8988T (cell line): ENCODE results near the gene SLC12A1.

Source experiments
- DNase-seq: peaks from one replicate; pipeline ENCODE4 v3.0.0; 2011

SLC12A1 gene

DNA sequence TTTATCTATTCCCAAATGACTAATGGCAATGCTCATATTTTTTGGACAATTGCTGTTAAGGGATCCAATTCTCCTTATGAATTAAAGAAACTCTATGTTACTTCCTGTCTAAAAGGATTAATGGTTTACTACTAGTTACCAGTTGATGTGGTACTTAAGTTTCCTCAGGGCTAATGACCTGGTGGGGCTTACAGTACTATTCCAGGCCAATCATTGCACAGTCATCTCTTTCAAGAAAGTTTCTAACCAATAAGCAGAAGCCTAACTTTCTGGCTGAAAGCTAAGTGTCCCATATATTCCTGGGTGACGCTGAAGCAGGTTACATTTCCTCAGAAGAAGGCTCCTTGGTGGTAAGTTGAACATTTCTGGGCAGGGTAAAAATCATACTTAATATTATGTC is at the start of gene SLC12A1:
SLC12A1 (plus strand) TSS at position 322 of the 400 bp plus-strand sequence. CDS start 1,418 bp downstream, outside the sequence.
- DNase-seq, result no peak

DNA sequence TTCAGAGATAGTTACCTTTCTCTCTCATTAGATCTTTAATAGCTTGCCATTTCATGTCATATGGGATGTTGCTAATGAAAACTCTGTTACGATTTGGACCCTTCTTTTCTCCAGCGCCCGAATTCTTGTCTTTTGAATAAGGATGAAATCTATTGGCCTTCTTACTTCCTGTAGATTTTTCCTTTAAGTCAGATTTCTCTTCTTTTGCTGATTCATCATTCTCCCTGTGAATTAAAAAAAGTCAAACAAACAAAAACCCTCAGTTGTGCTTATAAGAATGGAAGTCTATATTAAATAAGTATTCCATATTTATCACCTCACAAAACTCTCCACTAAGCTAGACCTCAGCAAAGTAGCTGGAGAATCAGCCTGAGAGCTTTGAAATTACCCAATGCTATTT is 37.5 kb upstream of the SLC12A1 start:
- no peak for DNase-seq

DNA sequence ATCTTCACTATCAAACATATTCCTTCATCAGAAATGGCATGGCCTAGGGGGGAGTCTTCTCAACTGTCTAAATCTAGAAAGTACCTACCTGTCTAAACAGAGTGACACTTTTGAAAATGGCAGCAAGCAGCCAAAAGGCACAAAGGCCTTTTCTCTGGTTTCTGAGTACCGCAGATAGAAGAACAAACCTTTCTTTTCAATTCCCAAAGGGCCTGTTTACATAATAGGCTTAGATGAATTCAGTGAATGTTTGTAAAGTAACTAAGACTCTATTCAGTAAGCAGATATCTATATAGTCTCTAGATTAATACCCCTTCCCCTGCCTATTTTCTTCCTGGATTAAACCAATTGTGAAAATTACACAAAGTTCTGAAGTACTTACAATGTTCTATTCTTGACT is 35.1 kb upstream of the SLC12A1 start:
- no peak for DNase-seq

DNA sequence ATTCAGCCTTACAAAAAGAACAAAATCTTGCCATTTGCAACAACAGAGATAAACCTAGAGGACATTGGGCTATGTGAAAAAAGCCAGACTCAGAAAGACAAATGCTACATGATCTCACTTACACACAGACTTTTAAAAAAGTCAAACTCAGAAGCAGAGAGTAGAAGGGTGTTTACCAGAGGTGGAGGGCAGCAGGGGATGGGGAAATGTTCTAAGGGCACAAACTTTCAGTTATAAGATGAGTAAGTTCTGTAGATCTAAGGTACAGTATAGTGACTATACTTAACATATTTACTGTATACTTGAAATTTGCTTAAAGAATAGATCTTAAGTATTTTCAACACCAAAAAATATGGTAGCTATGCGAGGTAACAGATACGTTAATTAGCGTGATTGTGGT is 31.0 kb upstream of the SLC12A1 start:
- DNase-seq, result no peak

DNA sequence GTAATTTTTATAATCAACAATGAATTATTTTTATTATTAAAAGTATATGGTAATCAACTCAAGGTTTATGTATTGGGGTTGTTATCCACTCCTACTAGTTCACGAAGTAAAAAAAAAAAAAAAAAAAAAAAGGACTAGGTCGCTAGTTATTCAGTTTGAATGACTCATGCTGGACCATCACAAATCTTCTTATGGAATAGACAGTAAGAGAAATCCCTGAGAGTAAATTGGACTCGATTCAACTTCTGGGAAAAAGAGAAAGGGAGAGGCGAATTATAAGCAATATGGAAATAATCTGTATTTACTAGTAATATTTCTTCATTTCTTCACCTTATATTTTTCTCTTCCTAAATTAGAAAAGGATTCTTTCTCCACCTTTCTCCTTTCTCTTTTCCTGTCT is 30.0 kb upstream of the SLC12A1 start:
- DNase-seq, result no peak

DNA sequence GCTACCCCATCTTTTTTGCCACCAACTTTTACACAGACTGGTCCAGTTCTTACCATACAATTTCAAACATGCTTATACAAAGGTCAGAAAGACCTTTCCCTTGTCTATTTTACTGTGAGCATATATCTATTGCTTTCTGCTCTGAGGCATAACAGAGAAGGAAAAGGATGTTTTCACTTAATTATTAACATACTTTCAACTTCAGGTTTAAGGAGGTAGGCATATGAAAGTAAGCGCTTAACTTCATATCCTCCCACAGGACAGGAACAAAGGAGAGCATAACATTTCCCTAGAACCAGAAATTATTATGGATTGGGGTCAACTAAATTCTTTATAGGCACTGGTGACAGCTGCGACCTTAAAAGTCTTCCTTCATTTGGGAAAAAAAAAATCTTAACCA is 29.1 kb upstream of the SLC12A1 start:
- no peak for DNase-seq

DNA sequence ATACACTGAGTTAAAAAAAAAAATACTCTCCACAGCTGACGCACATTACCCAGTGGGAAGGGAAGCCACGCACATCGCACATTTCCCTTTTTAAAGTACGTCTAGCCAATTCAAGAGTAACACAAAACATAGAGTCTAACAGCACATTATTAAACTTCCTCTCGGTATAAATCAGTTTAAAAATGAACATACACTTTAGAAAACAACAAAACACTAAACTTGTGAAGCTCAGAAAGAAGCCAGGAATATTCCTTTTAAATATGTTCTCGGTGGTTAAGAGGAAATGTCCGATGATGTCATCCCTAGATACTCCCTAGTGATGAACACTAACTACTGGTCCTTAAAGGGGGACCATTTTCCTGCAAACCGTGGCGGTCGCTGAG is 28.7 kb upstream of the SLC12A1 start:
- no peak for DNase-seq

DNA sequence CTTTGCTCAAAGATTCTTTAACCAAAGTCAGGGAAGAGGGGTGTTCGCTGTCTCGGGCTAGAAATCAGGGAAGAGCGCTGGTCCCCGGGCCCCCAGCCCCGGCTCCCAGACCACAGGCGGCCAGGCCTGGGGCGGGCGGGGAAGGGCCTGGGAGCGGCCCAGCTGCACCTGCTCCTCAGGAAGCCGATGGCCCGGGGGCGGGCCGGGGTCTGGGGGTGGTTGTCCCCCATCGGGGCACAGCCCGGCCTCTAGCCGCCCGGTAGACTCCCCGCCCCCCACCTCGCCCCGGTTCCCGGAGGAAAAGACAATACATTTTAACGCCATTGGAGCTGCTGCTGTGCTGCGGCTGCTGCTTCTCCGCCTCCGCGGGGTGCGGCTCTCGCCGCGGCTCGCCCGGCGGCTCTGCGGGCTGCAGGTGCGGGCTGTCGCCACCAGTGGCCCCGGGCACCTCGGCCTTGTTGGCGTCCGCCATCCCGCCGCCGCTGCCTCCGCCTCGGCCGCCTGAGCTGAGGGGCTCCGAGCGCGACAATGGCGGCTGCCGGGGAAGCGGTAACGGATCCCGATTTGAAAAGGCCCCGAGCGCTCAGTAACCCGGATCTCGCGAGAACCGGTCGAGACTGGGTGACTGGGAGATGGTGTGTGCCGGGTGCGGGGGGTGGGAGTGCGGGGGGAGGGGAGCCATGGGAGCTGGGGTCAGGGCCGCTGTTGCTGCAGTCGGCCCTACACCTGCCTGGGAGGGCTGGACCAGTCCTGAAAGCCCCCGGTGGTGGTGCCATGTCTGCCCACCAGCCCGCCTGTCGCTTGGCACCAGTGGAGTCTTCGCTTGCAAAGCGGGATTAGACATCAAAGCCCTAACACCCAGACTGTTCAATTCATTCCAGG is 28.1 kb upstream of the SLC12A1 start, which contains the start of gene MYEF2:
MYEF2 (minus strand) TSS at position 530 of the 882 bp plus-strand sequence; CDS start at position 472, 58 bp downstream.
- peak; percentile 38 for DNase-seq

DNA sequence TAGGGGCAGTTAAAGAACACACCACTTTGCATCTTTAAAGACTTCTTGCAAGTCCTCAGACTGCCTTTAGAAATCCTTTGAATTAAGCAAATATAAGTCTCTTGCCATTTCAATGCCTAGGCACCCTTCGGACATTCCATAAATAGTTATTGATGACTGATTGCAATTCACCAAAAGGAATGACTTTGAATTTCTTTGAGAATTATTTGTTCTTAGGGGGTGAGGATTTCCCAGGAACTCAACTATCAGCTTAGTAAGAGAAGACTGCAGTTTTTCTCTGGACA is 27.5 kb upstream of the SLC12A1 start:
- no peak for DNase-seq

DNA sequence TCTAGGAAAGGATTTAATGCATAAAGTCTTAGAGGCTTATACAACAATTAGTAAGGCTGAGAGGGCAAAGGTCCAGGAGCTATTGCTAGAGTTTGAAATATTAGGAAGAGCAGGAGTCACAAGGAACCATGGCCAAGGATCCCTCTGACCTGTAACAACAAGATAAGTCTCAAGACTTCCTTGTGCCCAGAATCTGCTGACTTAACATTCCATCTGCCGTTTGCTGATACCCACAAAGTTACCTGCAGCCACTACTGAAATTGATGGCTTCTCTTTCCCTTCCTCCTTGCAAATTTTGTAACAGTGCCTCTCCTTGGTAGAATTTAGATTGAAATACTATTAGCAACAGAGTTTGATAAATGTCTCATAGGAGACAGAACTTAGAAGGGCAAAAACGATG is 23.4 kb upstream of the SLC12A1 start:
- no peak for DNase-seq

DNA sequence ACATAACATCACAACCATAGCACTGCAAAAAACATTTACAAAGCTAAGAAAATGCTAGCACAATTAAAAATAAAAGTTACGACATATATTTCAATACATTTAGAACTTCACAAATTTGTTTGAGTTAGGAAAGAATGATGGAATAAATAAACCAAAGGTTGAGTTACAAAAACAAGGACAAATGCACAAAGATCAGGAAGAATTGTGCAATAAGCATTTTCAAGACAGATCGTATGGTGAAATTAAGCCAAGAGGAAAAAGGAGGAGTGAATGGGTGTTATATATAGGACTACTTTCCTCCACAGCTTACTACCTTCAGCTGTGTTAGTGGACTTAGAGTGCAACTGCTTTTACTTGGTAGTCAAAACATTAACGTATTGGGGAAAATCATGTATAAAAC is 20.6 kb upstream of the SLC12A1 start:
- DNase-seq, result no peak

DNA sequence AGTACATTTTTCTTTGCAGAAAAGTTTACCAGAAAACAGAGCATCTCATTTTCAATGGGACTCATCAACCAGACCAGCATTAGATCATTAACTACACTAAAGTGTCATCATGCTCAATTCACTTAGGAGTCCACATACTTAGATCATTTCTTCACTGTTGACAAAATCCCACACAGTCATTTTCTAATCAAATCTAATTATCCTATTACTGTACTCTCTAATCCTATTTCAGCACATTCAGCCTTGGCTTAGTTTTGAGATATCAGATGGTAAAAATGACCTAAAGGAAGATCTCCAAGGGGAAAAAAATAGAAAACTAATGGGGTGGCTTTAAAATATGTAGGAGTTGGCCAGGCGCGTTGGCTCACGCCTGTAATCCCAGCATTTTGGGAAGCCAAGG is 19.8 kb upstream of the SLC12A1 start:
- no peak for DNase-seq

DNA sequence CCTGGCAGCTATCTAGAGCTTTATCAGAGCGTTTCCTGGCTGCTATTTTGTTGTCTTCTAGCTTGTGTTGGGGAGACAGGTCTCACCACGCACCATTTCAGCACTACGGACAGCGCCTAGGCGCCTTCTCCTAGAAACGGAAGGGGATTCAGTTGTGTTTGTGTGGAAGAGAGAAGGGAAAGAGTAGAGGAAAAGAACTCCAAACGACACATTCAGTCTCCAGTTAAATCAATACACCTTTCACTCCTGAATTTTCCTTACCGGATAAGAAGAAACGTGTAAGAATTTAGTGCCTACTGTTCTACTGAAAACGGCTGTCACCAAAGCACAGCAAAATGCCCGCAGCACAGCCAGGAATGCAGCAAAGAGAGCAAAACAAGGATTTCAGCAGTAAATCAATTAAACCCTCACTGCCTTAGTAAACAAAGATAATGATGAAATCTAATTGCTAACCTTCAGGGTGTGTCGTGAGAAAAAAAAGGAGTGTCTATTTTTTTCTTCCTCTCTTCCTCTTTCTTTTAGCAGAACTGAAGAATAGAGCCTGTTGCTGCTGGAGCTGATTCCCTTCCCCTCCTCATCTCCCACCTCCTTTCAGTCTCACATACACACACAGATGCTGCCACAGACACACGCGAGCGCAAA is 15.0 kb upstream of the SLC12A1 start:
- DNase-seq, result no peak

DNA sequence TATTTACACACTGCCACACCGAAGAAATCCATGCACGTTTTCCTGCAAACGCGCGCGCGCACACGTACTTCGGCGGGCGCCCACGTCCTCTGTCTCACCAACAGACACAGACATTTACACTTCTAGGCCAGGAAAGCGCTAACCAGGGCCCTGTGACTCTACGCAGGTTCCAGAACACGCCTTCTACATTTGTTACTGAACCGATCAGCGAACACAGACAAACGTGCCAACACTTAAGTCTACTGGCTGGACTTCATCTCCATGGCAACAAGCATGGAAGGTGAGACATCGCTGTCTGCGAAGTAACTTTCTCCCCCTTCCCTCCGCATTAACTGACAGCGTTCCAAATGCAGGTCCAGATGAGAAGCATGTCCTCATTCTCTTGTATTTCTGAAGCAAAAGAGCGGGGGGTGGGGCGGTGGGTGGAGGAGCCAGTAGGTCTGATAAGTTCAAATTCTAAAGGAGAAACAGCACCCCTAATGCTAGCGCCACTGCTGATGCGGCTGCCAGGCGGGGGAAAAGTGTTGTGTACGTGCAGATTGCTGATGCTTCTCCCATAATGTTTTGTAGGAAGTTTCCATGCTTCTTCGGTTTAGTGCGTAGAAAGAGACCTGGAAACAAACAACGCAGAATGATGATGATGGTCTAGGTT is 14.4 kb upstream of the SLC12A1 start, which contains the start of gene CTXN2:
CTXN2 (plus strand) TSS at position 92 of the 652 bp plus-strand sequence. CDS start 9,636 bp downstream, outside the sequence.
- DNase-seq, result no peak

DNA sequence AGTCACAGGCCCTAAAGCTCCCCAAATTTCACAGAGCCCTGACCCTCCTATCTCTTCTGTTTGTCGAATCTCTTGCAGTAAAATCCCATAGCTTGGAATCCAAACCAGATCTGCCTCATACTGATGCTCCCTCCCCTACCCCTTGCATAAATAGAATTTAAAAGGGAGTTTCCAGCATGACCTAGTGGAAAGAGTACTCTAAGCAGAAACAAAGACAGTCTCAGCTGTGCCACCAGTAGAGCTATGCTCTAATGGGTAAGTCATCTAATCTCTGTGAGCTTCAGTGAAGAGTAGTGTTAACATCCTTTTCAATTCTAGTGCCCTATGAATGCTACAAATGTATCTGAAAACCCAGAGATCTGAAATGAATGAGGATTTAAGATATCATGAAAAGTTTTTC is 4.0 kb upstream of the SLC12A1 start:
- no peak for DNase-seq

DNA sequence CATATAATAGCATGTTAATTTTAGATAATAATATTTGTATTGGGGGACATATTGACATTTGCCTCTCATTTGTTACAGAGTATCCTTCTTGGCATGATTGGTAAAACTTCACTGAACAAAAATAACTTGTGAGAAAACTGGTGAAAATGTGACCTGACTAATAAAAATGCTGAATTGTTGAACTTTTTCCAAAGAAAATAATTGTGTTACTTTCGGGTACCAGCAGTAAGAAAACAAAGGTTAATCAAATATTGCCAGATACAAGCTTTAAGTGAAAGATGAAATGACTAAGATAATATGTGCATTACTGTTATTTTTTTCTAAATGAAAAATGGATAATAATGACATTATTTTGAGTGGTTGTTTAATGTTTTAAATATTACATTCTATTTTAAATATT is 15.2 kb downstream of the SLC12A1 start:
- DNase-seq, result no peak

DNA sequence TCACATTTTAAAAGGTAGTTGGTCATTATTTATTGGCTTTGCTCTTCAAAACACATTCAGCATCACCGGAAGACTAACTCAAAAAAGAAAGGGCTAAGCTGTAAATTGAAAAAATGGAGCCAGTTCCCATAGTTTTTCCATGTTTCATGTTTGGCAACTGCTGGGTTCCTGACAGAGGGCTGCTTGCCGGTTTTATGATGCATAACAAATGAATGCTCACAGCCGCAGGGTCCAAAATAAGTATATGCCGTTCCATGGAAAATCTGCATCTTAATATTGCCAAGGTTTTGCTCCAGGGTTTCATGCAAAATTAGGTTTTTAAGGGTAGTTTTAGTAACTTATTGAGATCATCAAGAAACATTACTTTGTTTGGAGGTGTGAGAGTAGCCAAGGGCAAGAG is 15.8 kb downstream of the SLC12A1 start:
- DNase-seq, result no peak

DNA sequence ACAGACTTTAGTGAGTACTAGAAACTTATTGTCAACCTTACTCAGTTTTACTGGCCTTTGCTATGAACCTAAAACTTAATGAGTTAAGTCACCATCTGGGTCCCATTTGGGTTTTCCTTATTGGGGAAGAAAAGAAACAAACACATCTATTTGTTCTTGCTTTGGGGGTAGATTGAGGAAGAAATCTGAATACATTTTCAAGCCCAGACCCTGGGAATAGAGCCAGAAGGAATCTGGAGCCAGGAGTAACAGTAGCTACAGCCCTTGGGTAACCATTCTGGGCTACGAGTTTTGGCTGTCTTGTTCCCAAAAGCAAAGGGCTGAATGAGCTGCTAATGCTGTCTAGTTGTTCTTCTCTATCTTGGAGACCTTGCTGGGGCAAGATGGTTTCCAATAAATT is 16.5 kb downstream of the SLC12A1 start:
- DNase-seq, result no peak

DNA sequence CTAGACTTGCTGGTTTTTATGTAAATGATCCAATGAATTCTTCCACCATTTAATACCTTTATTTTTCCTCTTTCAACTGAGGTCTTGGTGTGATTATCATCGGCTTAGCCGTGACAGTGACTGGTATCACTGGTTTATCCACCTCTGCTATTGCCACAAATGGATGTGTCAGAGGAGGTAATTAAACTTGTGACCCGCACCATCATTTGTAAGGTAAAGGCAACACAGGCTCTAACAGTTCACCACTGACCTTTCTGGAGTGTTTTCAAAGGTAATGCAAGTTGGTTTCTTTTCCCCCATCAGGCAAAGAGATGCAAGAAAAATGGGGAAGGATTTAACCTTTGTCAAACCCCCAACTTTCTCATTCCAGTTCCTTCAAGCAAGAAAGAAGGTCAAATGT is 19.7 kb downstream of the SLC12A1 start:
- DNase-seq, result no peak

DNA sequence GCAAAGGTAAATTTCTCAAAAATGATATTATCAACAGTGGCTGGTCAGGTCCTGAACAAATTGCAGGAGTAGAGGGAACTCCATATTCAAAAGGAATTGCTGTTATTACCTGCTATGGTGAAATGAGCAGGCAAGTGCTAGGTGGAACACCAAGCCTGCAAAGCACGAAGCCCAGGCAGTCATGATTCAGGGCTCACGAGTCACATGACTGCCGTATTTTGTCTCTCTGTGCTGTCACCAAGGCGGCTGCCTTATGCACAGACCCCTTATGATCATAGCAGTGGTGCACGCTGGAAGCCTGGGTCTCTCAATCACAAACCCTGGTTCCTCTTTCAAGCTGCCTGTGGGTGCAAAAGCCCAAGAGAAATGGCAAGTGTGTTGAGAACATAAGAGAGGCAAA is 24.4 kb downstream of the SLC12A1 start:
- DNase-seq, result no peak

DNA sequence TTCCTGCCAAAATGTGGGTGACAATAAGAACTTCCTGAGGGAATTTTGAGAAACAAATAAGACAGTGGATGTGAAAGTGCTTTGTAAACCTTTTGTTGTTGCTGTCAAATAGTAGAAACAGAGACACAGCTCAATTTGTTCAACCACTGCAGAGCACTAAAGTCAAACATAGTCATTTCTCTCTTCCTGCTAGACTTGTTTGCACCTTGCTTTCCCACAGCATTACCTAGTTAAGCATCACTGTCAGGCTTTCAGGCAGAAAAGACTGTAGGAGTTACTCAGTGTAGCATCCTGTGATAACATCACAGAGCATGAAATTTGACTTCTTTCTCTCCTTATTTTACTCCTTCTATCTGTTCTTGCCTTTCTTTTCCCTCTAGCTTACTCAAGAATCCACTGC is 27.1 kb downstream of the SLC12A1 start:
- no peak for DNase-seq

DNA sequence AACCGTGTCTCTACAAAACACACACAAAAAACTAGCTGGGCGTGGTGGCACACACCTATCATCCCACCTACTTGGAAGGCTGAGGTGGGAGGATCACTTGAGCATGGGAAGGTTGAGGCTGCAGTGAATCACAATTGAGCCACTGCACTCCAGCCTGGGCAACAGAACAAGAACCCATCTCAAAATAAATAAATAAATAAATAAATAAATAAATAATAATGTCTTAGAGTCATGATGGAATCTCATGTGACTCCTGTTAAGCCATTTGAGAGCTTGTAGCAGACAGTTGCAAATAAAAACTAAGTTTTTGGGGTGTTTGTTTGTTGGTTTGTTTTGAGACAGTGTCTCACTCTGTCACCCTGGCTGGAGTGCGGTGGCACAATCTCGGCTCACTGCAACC is 33.2 kb downstream of the SLC12A1 start:
- no peak for DNase-seq

DNA sequence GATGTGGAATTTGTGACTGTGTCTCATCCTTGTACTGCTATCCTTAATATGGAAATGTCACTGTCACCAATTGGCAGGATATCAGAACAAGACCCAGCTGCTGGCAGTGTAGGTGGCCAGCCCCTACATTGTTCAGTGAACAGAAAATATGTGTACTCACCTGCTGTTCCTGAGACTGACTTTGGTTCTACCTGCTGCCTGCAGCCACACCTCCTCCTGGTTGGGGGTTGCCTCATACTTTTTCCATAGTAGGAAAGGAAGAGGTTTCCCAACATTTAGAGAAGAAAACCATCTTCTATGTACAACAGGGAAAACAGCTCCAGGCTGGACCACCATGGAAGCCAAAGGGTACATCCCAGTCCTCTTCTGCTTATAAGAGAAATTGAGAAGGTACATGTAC is 35.9 kb downstream of the SLC12A1 start:
- no peak for DNase-seq

DNA sequence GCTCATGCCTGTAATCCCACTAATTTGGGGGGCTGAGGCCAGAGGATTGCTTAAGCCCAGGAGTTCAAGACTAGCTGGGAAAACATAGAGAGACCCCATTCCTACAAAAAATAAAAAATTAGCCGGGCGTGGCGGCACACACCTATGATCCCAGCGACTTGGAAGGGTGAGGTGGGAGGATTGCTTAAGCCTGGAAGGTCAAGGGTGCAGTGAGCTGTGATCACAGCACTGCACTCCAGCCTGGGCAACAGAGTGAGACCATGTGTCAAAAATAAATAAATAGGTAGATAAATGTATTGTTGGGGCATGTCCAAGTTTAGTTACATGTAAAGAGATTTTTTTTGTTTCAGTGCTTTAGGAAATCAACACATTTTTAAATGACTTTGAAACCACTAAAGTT is 36.4 kb downstream of the SLC12A1 start:
- DNase-seq, result no peak
